IPS-NIHi7 (cell line): ENCODE measurements around the gene LPIN1.
"Not testable (repeated sequence)": the region's sequence is repeated elsewhere in the genome, so short reads cannot be mapped to it uniquely, and the experiment has no call there.

Experiments used
- DNase-seq: peaks from one replicate; pipeline ENCODE4 v3.0.0; 2012; ENCODE audit warnings: mixed read lengths; ENCODE audit errors: extremely low spot score

Gene LPIN1

GRCh38 chr2:11715987-11716652 lies 30.3 kb upstream of the LPIN1 start:
- DNase-seq = no peak

- DNase-seq = no peak
Measured at GRCh38 chr2:11716689-11717321, 29.6 kb upstream of the LPIN1 start.

- no peak for DNase-seq
Measured at GRCh38 chr2:11717623-11718022, 28.8 kb upstream of the LPIN1 start.

- no peak for DNase-seq
Measured at GRCh38 chr2:11718606-11719005, 27.8 kb upstream of the LPIN1 start.

GRCh38 chr2:11719230-11719977 lies 27.0 kb upstream of the LPIN1 start:
- no peak for DNase-seq

- no peak for DNase-seq
Measured at GRCh38 chr2:11720752-11721151, 25.7 kb upstream of the LPIN1 start.

GRCh38 chr2:11722292-11723060 lies 24.0 kb upstream of the LPIN1 start:
- DNase-seq = no peak

- no peak for DNase-seq
Measured at GRCh38 chr2:11723061-11723371, 23.4 kb upstream of the LPIN1 start.

- DNase-seq = no peak
Measured at GRCh38 chr2:11724151-11724550, 22.3 kb upstream of the LPIN1 start.

GRCh38 chr2:11726384-11726783 lies 20.0 kb upstream of the LPIN1 start:
- DNase-seq = no peak

GRCh38 chr2:11729362-11730212 lies 16.8 kb upstream of the LPIN1 start:
- DNase-seq = no peak

GRCh38 chr2:11731214-11731984 lies 15.0 kb upstream of the LPIN1 start:
- DNase-seq = not testable (repeated sequence)

GRCh38 chr2:11732587-11732986 lies 13.8 kb upstream of the LPIN1 start:
- no peak for DNase-seq

GRCh38 chr2:11737852-11738251 lies 8.6 kb upstream of the LPIN1 start:
- DNase-seq = not testable (repeated sequence)

- peak; percentile 72 for DNase-seq
Measured at GRCh38 chr2:11738589-11739436, 7.6 kb upstream of the LPIN1 start.

GRCh38 chr2:11740723-11741122 lies 5.7 kb upstream of the LPIN1 start:
- DNase-seq = no peak

GRCh38 chr2:11742317-11742701 lies 4.1 kb upstream of the LPIN1 start:
- no peak for DNase-seq

- no peak for DNase-seq
Measured at GRCh38 chr2:11742702-11743357, 3.6 kb upstream of the LPIN1 start.

- DNase-seq = no peak
Measured at GRCh38 chr2:11743366-11743765, 3.1 kb upstream of the LPIN1 start.
